H1 (cell line): ENCODE data around the gene TAF7L. TPM values are rescaled to one million over a fixed set of nuclear protein-coding genes. Genes with fewer than 3 reads are reported as not detected.

ENCODE experiments used
- CTCF ChIA-PET: fragments of 300-600 bp; sonication (Branson Sonifier 250); formaldehyde crosslinking; loops from one replicate; lab custom pipeline; 2021; ENCODE audit not compliant: partially characterized antibody; lab: Charles Lee
- POLR2A ChIA-PET: fragments of 300-600 bp; sonication (Branson Sonifier 250); formaldehyde crosslinking; loops from one replicate; lab custom pipeline; 2021; ENCODE audit warnings: inconsistent platforms; ENCODE audit not compliant: partially characterized antibody; lab: Charles Lee
- DNase-seq, 2 experiments: peaks; one replicate each; pipeline versions ENCODE4 v3.0.0 to v3.0.0-alpha.2; 2010 to 2022; ENCODE audit warnings: low spot score in 2 of 2, low read depth in 1 of 2, mixed read lengths in 1 of 2
- FAIRE-seq: peaks from 2 replicates; lab custom pipeline; 2011; peaks lifted over from hg19 to GRCh38; lab: Jason Lieb, UNC
- H2AFZ ChIP-seq: 2 replicates; pipeline ENCODE4 v1.8.1; 2012; ENCODE audit warnings: low read length, inconsistent platforms
- H2AK5ac ChIP-seq: 2 replicates; pipeline ENCODE4 v1.6.1; 2013; ENCODE audit warnings: low read depth, low read length
- H2BK120ac ChIP-seq: replicated peaks from 2 replicates; pipeline ENCODE3; 2013; ENCODE audit warnings: low read depth, low read length, inconsistent platforms
- H2BK12ac ChIP-seq: 2 replicates; pipeline ENCODE4 v1.6.1; 2013; ENCODE audit warnings: low read depth, low read length
- H2BK15ac ChIP-seq: 2 replicates; pipeline ENCODE4 v1.6.1; 2013; ENCODE audit warnings: low read length
- H2BK20ac ChIP-seq: 2 replicates; pipeline ENCODE4 v1.6.1; 2013; ENCODE audit warnings: low read length
- H2BK5ac ChIP-seq: 2 replicates; pipeline ENCODE4 v1.6.1; 2013; ENCODE audit warnings: low read depth, low read length
- H3K14ac ChIP-seq: 2 replicates; pipeline ENCODE4 v1.6.1; 2013; ENCODE audit warnings: inconsistent platforms; ENCODE audit not compliant: insufficient read length
- H3K18ac ChIP-seq: 2 replicates; pipeline ENCODE4 v1.6.1; 2013; ENCODE audit warnings: low read length; ENCODE audit errors: extremely low read depth
- H3K23ac ChIP-seq: 2 replicates; pipeline ENCODE4 v1.6.1; 2013; ENCODE audit warnings: inconsistent platforms; ENCODE audit not compliant: insufficient read length
- H3K23me2 ChIP-seq: 2 replicates; pipeline ENCODE4 v1.6.1; 2013; ENCODE audit warnings: low read depth, low read length
- H3K27ac ChIP-seq: 2 replicates; pipeline ENCODE4 v1.6.1; 2011; ENCODE audit warnings: low read depth, low read length, inconsistent platforms
- H3K27me3 ChIP-seq, 4 experiments: replicated peaks in 1 of 4; 1 replicate in 1 of 4; 2 replicates in 3 of 4; pipeline versions ENCODE4 v1.6.1 to v1.8.1; 2011 to 2013; ENCODE audit warnings: low read length in 3 of 4, mild to moderate bottlenecking in 3 of 4, inconsistent platforms in 2 of 4, mixed read lengths in 2 of 4, moderate library complexity in 1 of 4; ENCODE audit not compliant: control insufficient read depth in 3 of 4, insufficient read depth in 3 of 4; ENCODE audit errors: extremely low read depth in 1 of 4
- H3K36me3 ChIP-seq, 4 experiments: 2 replicates each; pipeline versions ENCODE4 v1.6.1 to v1.8.1; 2011 to 2013; ENCODE audit warnings: mild to moderate bottlenecking in 4 of 4, low read length in 3 of 4, moderate library complexity in 2 of 4, control low read depth in 1 of 4, inconsistent platforms in 1 of 4; ENCODE audit not compliant: insufficient read depth in 4 of 4, control insufficient read depth in 2 of 4
- H3K4ac ChIP-seq: replicated peaks from 2 replicates; pipeline ENCODE3; 2013; ENCODE audit warnings: low read length, low read depth, mixed read lengths, inconsistent platforms; ENCODE audit not compliant: insufficient read length
- H3K4me1 ChIP-seq, 4 experiments: replicated peaks in 1 of 4; 1 replicate in 1 of 4; 2 replicates in 3 of 4; pipeline versions ENCODE4 v1.6.1 to v1.8.1; 2011 to 2013; ENCODE audit warnings: low read length in 3 of 4, inconsistent platforms in 2 of 4, mixed read lengths in 1 of 4; ENCODE audit not compliant: insufficient read depth in 4 of 4, control insufficient read depth in 3 of 4
- H3K4me2 ChIP-seq, 2 experiments: 2 replicates each; pipeline versions ENCODE4 v1.6.1 to v1.8.1; 2011 to 2013; ENCODE audit warnings: low read depth in 2 of 2, low read length in 2 of 2, control low read depth in 1 of 2, inconsistent platforms in 1 of 2, mild to moderate bottlenecking in 1 of 2; ENCODE audit not compliant: insufficient read depth in 1 of 2
- H3K4me3 ChIP-seq, 4 experiments: fragments of 200-600, 300-600 bp in 1 of 4; sonication (generic), shearing (Covaris generic), sonication (Bioruptor Twin) in 1 of 4; 2 replicates each; pipeline versions ENCODE4 v1.5.1 to v1.8.1; 2011 to 2016; ENCODE audit warnings: low read length in 4 of 4, low read depth in 3 of 4, control low read depth in 2 of 4, inconsistent platforms in 2 of 4, mild to moderate bottlenecking in 2 of 4, mixed read lengths in 1 of 4, moderate library complexity in 1 of 4; ENCODE audit not compliant: insufficient read depth in 2 of 4; ENCODE audit errors: extremely low read depth in 1 of 4
- H3K56ac ChIP-seq: replicated peaks from 2 replicates; pipeline ENCODE3; 2013; ENCODE audit warnings: low read depth, mild to moderate bottlenecking, mixed read lengths, low read length, inconsistent platforms; ENCODE audit not compliant: insufficient read length
- H3K79me1 ChIP-seq: 2 replicates; pipeline ENCODE4 v1.6.1; 2013; ENCODE audit warnings: low read depth, low read length, control low read depth
- H3K79me2 ChIP-seq, 2 experiments: 2 replicates each; pipeline versions ENCODE4 v1.6.1 to v1.8.1; 2012 to 2013; ENCODE audit warnings: low read length in 2 of 2, mild to moderate bottlenecking in 2 of 2, inconsistent platforms in 1 of 2; ENCODE audit not compliant: insufficient read depth in 2 of 2, control insufficient read depth in 1 of 2
- H3K9ac ChIP-seq, 4 experiments: replicated peaks in 1 of 4; 1 replicate in 1 of 4; 2 replicates in 3 of 4; pipeline versions ENCODE4 v1.6.1 to v1.8.1; 2011 to 2013; ENCODE audit warnings: low read depth in 3 of 4, low read length in 3 of 4, control low read depth in 2 of 4, mild to moderate bottlenecking in 2 of 4, moderate library complexity in 2 of 4, inconsistent platforms in 1 of 4; ENCODE audit errors: extremely low read depth in 1 of 4
- H3K9me3 ChIP-seq, 2 experiments: 2 replicates each; pipeline versions ENCODE4 v1.6.1 to v1.8.1; 2012 to 2013; ENCODE audit warnings: mild to moderate bottlenecking in 2 of 2, moderate library complexity in 2 of 2, control low read depth in 1 of 2, inconsistent platforms in 1 of 2, low read depth in 1 of 2, low read length in 1 of 2, mixed read lengths in 1 of 2; ENCODE audit not compliant: insufficient read depth in 2 of 2
- H4K20me1 ChIP-seq, 2 experiments: replicated peaks in 1 of 2; 2 replicates each; pipeline versions ENCODE3 to v1.8.1; 2011 to 2013; ENCODE audit warnings: inconsistent platforms in 2 of 2, low read length in 2 of 2, mild to moderate bottlenecking in 1 of 2; ENCODE audit not compliant: insufficient read depth in 2 of 2, control insufficient read depth in 1 of 2
- H4K5ac ChIP-seq: 2 replicates; pipeline ENCODE4 v1.6.1; 2013; ENCODE audit warnings: low read length, low read depth, mixed read lengths, inconsistent platforms; ENCODE audit not compliant: insufficient read length
- H4K8ac ChIP-seq: 2 replicates; pipeline ENCODE4 v1.8.0; 2013; ENCODE audit warnings: mild to moderate bottlenecking, moderate library complexity, low read length, inconsistent platforms; ENCODE audit not compliant: insufficient read depth; ENCODE audit errors: extremely low read depth
- H4K91ac ChIP-seq: replicated peaks from 2 replicates; pipeline ENCODE3; 2013; ENCODE audit warnings: low read length, mixed read lengths, inconsistent platforms; ENCODE audit not compliant: insufficient read length
- CHD1 ChIP-seq: IDR thresholded peaks from 2 replicates; pipeline ENCODE4 v1.6.1; 2012; ENCODE audit warnings: low read depth, low read length, improper control_type of control experiment
- E2F6 ChIP-seq: IDR thresholded peaks from 2 replicates; pipeline ENCODE4 v1.6.1; 2012; ENCODE audit warnings: inconsistent platforms
- EP300 ChIP-seq, 2 experiments: IDR thresholded peaks; 1 replicate in 1 of 2; 2 replicates in 1 of 2; pipeline ENCODE4 v1.6.1; 2011 to 2012; ENCODE audit warnings: low read depth in 2 of 2, low read length in 2 of 2, mild to moderate bottlenecking in 2 of 2, borderline replicate concordance in 1 of 2, inconsistent platforms in 1 of 2, moderate library complexity in 1 of 2
- HDAC6 ChIP-seq: IDR thresholded peaks from one replicate; pipeline ENCODE4 v1.7.1; 2012; ENCODE audit warnings: low read depth, mild to moderate bottlenecking, inconsistent platforms, low read length, moderate library complexity
- JUND ChIP-seq: IDR thresholded peaks from 2 replicates; pipeline ENCODE4 v1.6.1; 2011; ENCODE audit warnings: mild to moderate bottlenecking, improper control_type of control experiment, low read length
- NANOG ChIP-seq: IDR thresholded peaks from 2 replicates; pipeline ENCODE4 v1.6.1; 2011; ENCODE audit warnings: low read length, low read depth, mild to moderate bottlenecking, inconsistent platforms; ENCODE audit not compliant: insufficient read depth, poor library complexity, severe bottlenecking
- POU5F1 ChIP-seq: IDR thresholded peaks from 2 replicates; pipeline ENCODE4 v1.6.1; 2011; ENCODE audit warnings: low read depth, mild to moderate bottlenecking, low read length, moderate library complexity
- RBBP5 ChIP-seq: IDR thresholded peaks from 2 replicates; pipeline ENCODE4 v1.7.1; 2012; ENCODE audit warnings: low read depth, mild to moderate bottlenecking, inconsistent platforms, low read length, moderate library complexity, borderline replicate concordance
- RNF2 ChIP-seq: fragments of 200-900, 300-1000 bp; sonication (generic); IDR thresholded peaks from 2 replicates; pipeline ENCODE4 v1.7.1; 2016; ENCODE audit warnings: borderline replicate concordance, low read depth, mild to moderate bottlenecking, antibody characterized with exemption, low read length; ENCODE audit not compliant: poor library complexity, severe bottlenecking; ENCODE audit errors: missing control alignments
- SIN3A ChIP-seq, 2 experiments: IDR thresholded peaks in 1 of 2; conservative IDR thresholded peaks in 1 of 2; 2 replicates each; pipeline ENCODE4 v1.6.1; 2011 to 2012; ENCODE audit warnings: low read length in 2 of 2, improper control_type of control experiment in 1 of 2, low read depth in 1 of 2, mild to moderate bottlenecking in 1 of 2
- TAF1 ChIP-seq: IDR thresholded peaks from 2 replicates; pipeline ENCODE4 v1.6.1; 2011; ENCODE audit warnings: mild to moderate bottlenecking, low read depth, low read length
- TCF12 ChIP-seq: IDR thresholded peaks from 2 replicates; pipeline ENCODE4 v1.6.1; 2011; ENCODE audit warnings: low read depth, mild to moderate bottlenecking, low read length
- YY1 ChIP-seq: IDR thresholded peaks from 2 replicates; pipeline ENCODE4 v1.6.1; 2011; ENCODE audit warnings: low read depth, mild to moderate bottlenecking, low read length
- WGBS, 2 experiments: shearing (Covaris generic) in 1 of 2; methylation state at CpG; one replicate each; pipeline versions ENCODE4 v1.1.6 to v1.1.7; 2013 to 2015; ENCODE audit warnings: low lambda C conversion rate in 2 of 2, mixed read lengths in 2 of 2, inconsistent platforms in 1 of 2, low coverage in 1 of 2, missing lambda C conversion rate in 1 of 2; ENCODE audit not compliant: insufficient replicate concordance in 2 of 2, insufficient coverage in 1 of 2, insufficient read length in 1 of 2; ENCODE audit errors: extremely low coverage in 1 of 2, missing lambda C conversion rate in 1 of 2; 5-methylcytosine and 5-hydroxymethylcytosine counted together
- polyA plus RNA-seq, 7 experiments: library from polyadenylated mRNA; depleted of rRNA in 3 of 7; stranded (reverse) in 5 of 7; unstranded in 2 of 7; fragments of >200 nt in 5 of 7; fragments of 200-250 nt in 2 of 7; gene quantifications; 1 replicate in 5 of 7; 2 replicates in 1 of 7; 4 replicates in 1 of 7; pipeline versions ENCODE4 v1.2.1 to v1.2.3, GENCODE V29; 2011 to 2013; ENCODE audit warnings: missing spikeins in 2 of 7, mixed read lengths in 2 of 7
- total RNA-seq: library from RNA; stranded (reverse); fragmentation: NEBNext Ultra II Directional; extraction: Animal tissue kit (Norgen Biotek cat#: 25700); gene quantifications from 2 replicates; pipeline ENCODE4 v1.2.1, GENCODE V29; 2021

Gene TAF7L
- total and polyA plus RNA-seq, 2 of the 8 experiments (the other 6 are each of a cell fraction or from before 2014, with no cell fraction given), result not detected

- H3K23me2 ChIP-seq, result no peaks in the 10 kb centered on the region
- no peak overlapping the region for H3K14ac ChIP-seq
- CTCF ChIA-PET, result no interaction called here
- no peak overlapping the region for H2AFZ ChIP-seq
- DNase-seq (no peak), FAIRE-seq (no peak)
- H3K23ac ChIP-seq, result no peak overlapping the region
- H4K91ac ChIP-seq, result no peak overlapping the region
- H2AK5ac ChIP-seq, result no peak overlapping the region
- no peaks in the 10 kb centered on the region for H3K4me1 ChIP-seq
- H3K9ac ChIP-seq, result no peak overlapping the region
- no peaks in the 10 kb centered on the region for H3K79me2 ChIP-seq
- POLR2A ChIA-PET, result no interaction called here
- H2BK5ac ChIP-seq, result no peak overlapping the region
- no peaks in the 10 kb centered on the region for H4K20me1 ChIP-seq
- TF ChIP-seq RNF2, result no peak
- TF ChIP-seq TCF12, result no peak
- TF ChIP-seq POU5F1, result no peak
- TF ChIP-seq NANOG, result no peak
- TF ChIP-seq TAF1, result no peak
- no peak for TF ChIP-seq RBBP5
- TF ChIP-seq E2F6, result no peak
- no peak for TF ChIP-seq JUND
- no peak for TF ChIP-seq HDAC6
- TF ChIP-seq EP300 (IDR thresholded peaks at IDR 0.05; ENCODE audit: borderline replicate concordance in 1 of 2, low read depth in 2 of 2, low read length in 2 of 2), result no peak
- no peak for TF ChIP-seq SIN3A (conservative IDR thresholded peaks at IDR 0.05 in 1 of 2, IDR thresholded peaks at IDR 0.05 in 1 of 2; ENCODE audit: low read depth in 1 of 2, low read length in 2 of 2)
- no peak for TF ChIP-seq CHD1
- no peak for TF ChIP-seq YY1
- TF ChIP-seq, all 59 proteins: peak for 0
- Histone ChIP-seq H3K4me3 (no peak overlapping the region), H2BK12ac (no peak overlapping the region), H3K18ac (no peak overlapping the region), H3K56ac (no peak overlapping the region), H3K27ac (no peak overlapping the region), H4K8ac (no peak overlapping the region), H2BK15ac (no peak overlapping the region), H2BK20ac (no peak overlapping the region), H3K36me3 (no peaks in the 10 kb centered on the region), H3K79me1 (no peaks in the 10 kb centered on the region), H3K4me2 (no peak overlapping the region), H4K5ac (no peak overlapping the region), H3K9me3 (no peaks in the 10 kb centered on the region), H2BK120ac (no peak overlapping the region), H3K4ac (no peak overlapping the region), H3K27me3 (no peaks in the 10 kb centered on the region)
- WGBS, 2 experiments, result 91% methylated on average over 4 of the region's 5 CpGs; no CpG with 5 or more reads in 1 of the 2 experiments
Observed at GRCh38 chrX:101265869-101266428, 25.2 kb downstream of the TAF7L start.
